Measurements from ENCODE around the gene DOCK9.

DNA sequence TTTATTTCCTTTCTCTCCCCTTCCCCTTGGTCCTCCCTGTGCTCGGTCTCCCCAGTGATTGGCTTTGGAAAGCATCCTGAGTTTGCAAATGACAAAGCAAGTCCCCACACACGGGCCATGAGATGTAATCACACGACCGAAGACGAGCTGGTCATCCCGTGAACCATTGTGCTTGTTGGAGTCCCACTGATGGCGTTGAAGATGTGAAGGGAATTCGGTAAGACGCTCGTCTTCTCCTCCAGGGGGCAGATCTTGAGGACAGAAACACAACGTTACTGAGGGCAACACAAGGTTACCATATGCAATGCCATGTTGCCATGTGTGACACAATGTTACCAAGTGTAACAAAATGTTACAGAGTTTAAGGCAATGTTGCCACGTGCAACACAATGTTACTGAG, 183.4 kb downstream of the DOCK9 start:
- TF ChIP-seq, protein P1, sequence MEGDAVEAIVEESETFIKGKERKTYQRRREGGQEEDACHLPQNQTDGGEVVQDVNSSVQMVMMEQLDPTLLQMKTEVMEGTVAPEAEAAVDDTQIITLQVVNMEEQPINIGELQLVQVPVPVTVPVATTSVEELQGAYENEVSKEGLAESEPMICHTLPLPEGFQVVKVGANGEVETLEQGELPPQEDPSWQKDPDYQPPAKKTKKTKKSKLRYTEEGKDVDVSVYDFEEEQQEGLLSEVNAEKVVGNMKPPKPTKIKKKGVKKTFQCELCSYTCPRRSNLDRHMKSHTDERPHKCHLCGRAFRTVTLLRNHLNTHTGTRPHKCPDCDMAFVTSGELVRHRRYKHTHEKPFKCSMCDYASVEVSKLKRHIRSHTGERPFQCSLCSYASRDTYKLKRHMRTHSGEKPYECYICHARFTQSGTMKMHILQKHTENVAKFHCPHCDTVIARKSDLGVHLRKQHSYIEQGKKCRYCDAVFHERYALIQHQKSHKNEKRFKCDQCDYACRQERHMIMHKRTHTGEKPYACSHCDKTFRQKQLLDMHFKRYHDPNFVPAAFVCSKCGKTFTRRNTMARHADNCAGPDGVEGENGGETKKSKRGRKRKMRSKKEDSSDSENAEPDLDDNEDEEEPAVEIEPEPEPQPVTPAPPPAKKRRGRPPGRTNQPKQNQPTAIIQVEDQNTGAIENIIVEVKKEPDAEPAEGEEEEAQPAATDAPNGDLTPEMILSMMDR (IDR thresholded peaks at IDR 0.05; ENCODE audit: low read length): no peak
- TF ChIP-seq EZH2 (optimal IDR thresholded peaks at IDR 0.05; ENCODE audit: low read depth, low read length): no peak
